Tibial nerve (tissue), 4 donors: ENCODE data around the gene NANOG. TPM values are rescaled to one million over a fixed set of nuclear protein-coding genes. Genes with fewer than 3 reads are reported as not detected.
"Not testable (repeated sequence)": the region's sequence is repeated elsewhere in the genome, so short reads cannot be mapped to it uniquely, and the experiment has no call there.

Source experiments
- DNase-seq, 2 donors: peaks; one replicate each; pipeline ENCODE4 v3.0.0-alpha.2; 2019; ENCODE audit warnings: low spot score in 2 of 2
- H3K27ac ChIP-seq, 4 donors: fragments of 200-600 bp; sonication (generic) in 3 of 4; one replicate each; pipeline ENCODE4 v1.5.1; 2017 to 2019; ENCODE audit warnings: mild to moderate bottlenecking in 1 of 4
- H3K27me3 ChIP-seq, 2 donors: fragments of 200-600 bp; sonication (generic) in 1 of 2; one replicate each; pipeline versions ENCODE4 v1.5.1 to v1.6.0; 2017 to 2019
- H3K36me3 ChIP-seq, 3 donors: fragments of 200-600 bp; sonication (generic); one replicate each; pipeline ENCODE4 v1.5.1; 2018 to 2019
- H3K4me1 ChIP-seq, 4 donors: fragments of 200-600 bp; sonication (generic) in 3 of 4; one replicate each; pipeline ENCODE4 v1.5.1; 2017 to 2019
- H3K4me3 ChIP-seq, 4 donors: fragments of 200-600 bp; sonication (generic) in 3 of 4; one replicate each; pipeline ENCODE4 v1.5.1; 2017 to 2019; ENCODE audit warnings: mild to moderate bottlenecking in 1 of 4, moderate library complexity in 1 of 4
- H3K9me3 ChIP-seq, 4 donors: fragments of 200-600 bp; sonication (generic) in 3 of 4; one replicate each; pipeline ENCODE4 v1.5.1; 2017 to 2019
- CTCF ChIP-seq, 5 experiments: fragments of 200-600 bp in 3 of 5; fragments of 450-650 bp in 2 of 5; sonication (generic) in 3 of 5; IDR thresholded peaks; one replicate each; pipeline ENCODE4 v1.5.1; 2016 to 2019; ENCODE audit warnings: antibody characterized with exemption in 5 of 5, mild to moderate bottlenecking in 3 of 5, moderate library complexity in 2 of 5
- EP300 ChIP-seq, 2 donors: sonication (generic); formaldehyde crosslinking; IDR thresholded peaks; one replicate each; pipeline ENCODE4 v1.6.1; 2017; ENCODE audit warnings: antibody characterized with exemption in 2 of 2, mild to moderate bottlenecking in 1 of 2
- POLR2A ChIP-seq, 2 donors: fragments of 450-650 bp; IDR thresholded peaks; one replicate each; pipeline ENCODE4 v1.6.1; 2017; ENCODE audit warnings: antibody characterized with exemption in 2 of 2, mild to moderate bottlenecking in 2 of 2, moderate library complexity in 2 of 2
- WGBS, 2 donors: methylation state at CpG; one replicate each; pipeline ENCODE4 v1.1.5; 2018; 5-methylcytosine and 5-hydroxymethylcytosine counted together
- total RNA-seq, 4 donors: library from RNA; depleted of rRNA; stranded (reverse); fragments of >200 nt; gene quantifications; one replicate each; pipeline ENCODE4 v1.1.0, GENCODE V29; 2016

NANOG gene
- total RNA-seq, 4 donors from 2014 or later = 0.20 to 0.87 (median 0.84) TPM; not detected in 1

- peak in 1 of 2 donors; percentile 13 for DNase-seq
- WGBS, 2 donors = 61 to 67% methylated on average over 6 of the region's 6 CpGs
- Histone ChIP-seq H3K36me3 (no peaks in the 10 kb centered on the region), H3K4me1 (no peaks in the 10 kb centered on the region), H3K27ac (no peak overlapping the region), H3K4me3 (no peak overlapping the region), H3K9me3 (no peaks in the 10 kb centered on the region), H3K27me3 (no peaks in the 10 kb centered on the region)
- TF ChIP-seq POLR2A (IDR thresholded peaks at IDR 0.05) (no peak), CTCF (IDR thresholded peaks at IDR 0.05) (peak in 2 of 5 experiments; percentile 20 to 25)
Observed at GRCh38 chr12:7832059-7832696, 43.0 kb downstream of the NANOG start.

- H3K4me1 ChIP-seq, H3K4me3 ChIP-seq, H3K36me3 ChIP-seq, H3K27ac ChIP-seq, H3K27me3 ChIP-seq, DNase-seq, H3K9me3 ChIP-seq: not testable (repeated sequence)
- 72 to 75% methylated on average over 6 of the region's 6 CpGs for WGBS, 2 donors
Observed at GRCh38 chr12:7833201-7833600, 44.0 kb downstream of the NANOG start.

GRCh38 chr12:7833831-7834230 lies 44.6 kb downstream of the NANOG start:
- TF ChIP-seq CTCF (IDR thresholded peaks at IDR 0.05) = no peak
- no peak for TF ChIP-seq POLR2A (IDR thresholded peaks at IDR 0.05)
- TF ChIP-seq EP300 (IDR thresholded peaks at IDR 0.05) = no peak
- no peaks in the 10 kb centered on the region for H3K36me3 ChIP-seq
- no peaks in the 10 kb centered on the region for H3K9me3 ChIP-seq
- 79 to 84% methylated on average over 4 of the region's 4 CpGs for WGBS, 2 donors
- no peak overlapping the region for H3K27ac ChIP-seq
- no peaks in the 10 kb centered on the region for H3K4me1 ChIP-seq
- DNase-seq = no peak
- no peaks in the 10 kb centered on the region for H3K27me3 ChIP-seq
- no peak overlapping the region for H3K4me3 ChIP-seq

- Histone ChIP-seq H3K9me3 (no peaks in the 10 kb centered on the region), H3K36me3 (no peaks in the 10 kb centered on the region), H3K4me1 (no peaks in the 10 kb centered on the region), H3K27me3 (no peaks in the 10 kb centered on the region), H3K4me3 (no peak overlapping the region), H3K27ac (no peak overlapping the region)
- DNase-seq = no peak
- no peak for TF ChIP-seq EP300 (IDR thresholded peaks at IDR 0.05)
- TF ChIP-seq POLR2A (IDR thresholded peaks at IDR 0.05) = no peak
- TF ChIP-seq CTCF (IDR thresholded peaks at IDR 0.05) = no peak
- 68 to 74% methylated on average over 1 of the region's 1 CpG for WGBS, 2 donors
Observed at GRCh38 chr12:7834701-7835100, 45.5 kb downstream of the NANOG start.

- Histone ChIP-seq H3K36me3 (no peaks in the 10 kb centered on the region), H3K4me1 (no peaks in the 10 kb centered on the region), H3K27ac (no peak overlapping the region), H3K9me3 (no peaks in the 10 kb centered on the region), H3K4me3 (no peak overlapping the region), H3K27me3 (no peaks in the 10 kb centered on the region)
- 69 to 71% methylated on average over 9 of the region's 9 CpGs for WGBS, 2 donors
- DNase-seq = no peak
- TF ChIP-seq CTCF (IDR thresholded peaks at IDR 0.05) = no peak
- TF ChIP-seq EP300 (IDR thresholded peaks at IDR 0.05) = no peak
- TF ChIP-seq POLR2A (IDR thresholded peaks at IDR 0.05) = no peak
Observed at GRCh38 chr12:7835116-7835515, 45.9 kb downstream of the NANOG start.

- no peak for DNase-seq
- Histone ChIP-seq H3K9me3 (no peaks in the 10 kb centered on the region), H3K4me3 (no peak overlapping the region), H3K4me1 (no peaks in the 10 kb centered on the region), H3K27me3 (no peaks in the 10 kb centered on the region), H3K36me3 (no peaks in the 10 kb centered on the region), H3K27ac (no peak overlapping the region)
- TF ChIP-seq EP300 (IDR thresholded peaks at IDR 0.05) = no peak
- no peak for TF ChIP-seq CTCF (IDR thresholded peaks at IDR 0.05)
- TF ChIP-seq POLR2A (IDR thresholded peaks at IDR 0.05) = no peak
- 58% methylated on average over 5 of the region's 5 CpGs for WGBS, 2 donors
Observed at GRCh38 chr12:7835766-7836165, 46.6 kb downstream of the NANOG start.
